Tibial artery (tissue), 4 donors: ENCODE data around the gene PLLP.

Source experiments
- DNase-seq, 2 donors: peaks; one replicate each; pipeline ENCODE4 v3.0.0-alpha.2; 2019
- H3K27ac ChIP-seq, 2 donors: fragments of 200-600 bp; sonication (generic) in 1 of 2; 1 replicate in 1 of 2; 2 replicates in 1 of 2; pipeline ENCODE4 v1.5.1; 2018 to 2019; ENCODE audit warnings: mild to moderate bottlenecking in 1 of 2
- H3K27me3 ChIP-seq, 2 donors: fragments of 200-600 bp; sonication (generic) in 1 of 2; one replicate each; pipeline versions ENCODE4 v1.5.1 to v1.6.0; 2016 to 2019
- H3K36me3 ChIP-seq, 3 donors: fragments of 200-600 bp; sonication (generic) in 2 of 3; one replicate each; pipeline ENCODE4 v1.5.1; 2016 to 2019; ENCODE audit warnings: mild to moderate bottlenecking in 2 of 3
- H3K4me1 ChIP-seq, 4 donors: fragments of 200-600 bp; sonication (generic) in 2 of 4; 1 replicate in 3 of 4; 2 replicates in 1 of 4; pipeline ENCODE4 v1.5.1; 2016 to 2019
- H3K4me3 ChIP-seq, 2 donors: fragments of 200-600 bp; sonication (generic) in 1 of 2; 1 replicate in 1 of 2; 2 replicates in 1 of 2; pipeline ENCODE4 v1.5.1; 2018 to 2019; ENCODE audit warnings: mild to moderate bottlenecking in 2 of 2
- H3K9me3 ChIP-seq, 3 donors: fragments of 200-600 bp; sonication (generic) in 1 of 3; one replicate each; pipeline ENCODE4 v1.5.1; 2016 to 2019
- intact Hi-C: fragments of 100-400 bp; cut with DNase I; formaldehyde crosslinking; loops from one replicate; pipeline ENCODE4 v1.15.0; 2023; ENCODE audit warnings: low total_unique reads
- TF ChIP-seq, protein P1 (sequence below), 2 experiments: fragments of 200-600 bp in 1 of 2; fragments of 450-650 bp in 1 of 2; IDR thresholded peaks; one replicate each; pipeline ENCODE4 v1.5.1; 2017 to 2019; ENCODE audit warnings: antibody characterized with exemption in 2 of 2, mild to moderate bottlenecking in 1 of 2, moderate library complexity in 1 of 2

Gene PLLP

DNA sequence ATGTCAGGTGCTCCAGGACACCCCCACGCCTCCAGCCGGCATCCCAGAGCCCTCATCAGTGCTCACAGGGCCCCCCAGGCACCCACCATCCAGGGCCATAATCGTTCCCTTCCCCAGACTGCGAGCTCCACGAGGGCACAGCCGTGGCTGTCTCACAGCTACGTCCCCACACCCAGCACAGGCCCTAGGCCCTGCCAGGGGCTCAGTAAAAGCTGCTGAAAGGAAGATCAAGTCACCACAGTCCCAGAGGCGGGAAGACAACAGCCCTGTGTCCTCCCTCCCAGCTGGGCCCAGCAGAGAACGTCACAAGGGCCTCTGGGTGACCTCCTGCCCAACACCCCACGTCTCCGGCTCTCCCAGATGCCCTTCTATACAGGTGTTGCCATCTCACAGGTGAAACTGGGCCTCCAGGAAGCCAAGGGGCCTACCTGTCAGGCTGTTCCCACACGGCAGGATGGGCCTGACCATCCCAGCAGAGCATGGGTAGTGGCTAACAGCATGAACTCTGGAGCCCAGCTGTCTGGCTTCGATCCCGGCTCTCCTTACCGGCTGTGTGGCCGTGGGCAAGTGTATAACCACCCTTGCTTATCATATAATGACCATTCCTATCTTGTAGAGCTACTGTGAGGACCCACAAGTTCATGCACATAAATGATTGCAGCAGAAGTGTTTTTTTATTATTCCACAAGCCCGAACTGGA is 21.5 kb downstream of the PLLP start:
- intact Hi-C loops, result no loop called here
- no peaks in the 10 kb centered on the region for H3K27me3 ChIP-seq
- TF ChIP-seq, protein P1, sequence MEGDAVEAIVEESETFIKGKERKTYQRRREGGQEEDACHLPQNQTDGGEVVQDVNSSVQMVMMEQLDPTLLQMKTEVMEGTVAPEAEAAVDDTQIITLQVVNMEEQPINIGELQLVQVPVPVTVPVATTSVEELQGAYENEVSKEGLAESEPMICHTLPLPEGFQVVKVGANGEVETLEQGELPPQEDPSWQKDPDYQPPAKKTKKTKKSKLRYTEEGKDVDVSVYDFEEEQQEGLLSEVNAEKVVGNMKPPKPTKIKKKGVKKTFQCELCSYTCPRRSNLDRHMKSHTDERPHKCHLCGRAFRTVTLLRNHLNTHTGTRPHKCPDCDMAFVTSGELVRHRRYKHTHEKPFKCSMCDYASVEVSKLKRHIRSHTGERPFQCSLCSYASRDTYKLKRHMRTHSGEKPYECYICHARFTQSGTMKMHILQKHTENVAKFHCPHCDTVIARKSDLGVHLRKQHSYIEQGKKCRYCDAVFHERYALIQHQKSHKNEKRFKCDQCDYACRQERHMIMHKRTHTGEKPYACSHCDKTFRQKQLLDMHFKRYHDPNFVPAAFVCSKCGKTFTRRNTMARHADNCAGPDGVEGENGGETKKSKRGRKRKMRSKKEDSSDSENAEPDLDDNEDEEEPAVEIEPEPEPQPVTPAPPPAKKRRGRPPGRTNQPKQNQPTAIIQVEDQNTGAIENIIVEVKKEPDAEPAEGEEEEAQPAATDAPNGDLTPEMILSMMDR (IDR thresholded peaks at IDR 0.05), result no peak
- peaks cover 0 to 3% (median 0%) of the 10 kb centered on the region in 3 donors for H3K36me3 ChIP-seq
- H3K9me3 ChIP-seq, result no peaks in the 10 kb centered on the region
- H3K27ac ChIP-seq, result no peak overlapping the region
- H3K4me1 ChIP-seq, result peaks cover 0 to 10% (median 2%) of the 10 kb centered on the region in 4 donors
- H3K4me3 ChIP-seq, result no peak overlapping the region
- peak in 1 of 2 donors; percentile 55 for DNase-seq

DNA sequence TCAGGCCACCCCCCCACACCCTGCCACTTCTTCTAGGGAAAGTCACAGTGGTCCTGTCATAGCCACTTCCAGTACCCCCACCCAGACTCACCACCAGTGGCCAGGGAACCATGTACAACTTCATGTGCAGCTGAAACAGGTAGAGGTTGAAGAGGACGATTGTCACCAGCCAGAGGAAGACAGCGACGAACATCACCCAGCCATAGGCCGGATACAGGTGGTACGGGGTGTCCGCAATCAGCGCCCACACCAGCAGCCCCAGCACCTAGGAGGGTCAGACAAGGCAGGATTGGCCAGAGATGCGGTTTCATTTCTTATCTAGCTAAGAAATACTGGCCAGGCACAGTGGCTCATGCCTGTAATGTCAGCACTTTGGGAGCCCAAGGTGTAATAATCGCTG is 22.7 kb downstream of the PLLP start:
- DNase-seq, result peak in 1 of 2 donors; percentile 51
- H3K27ac ChIP-seq, result no peak overlapping the region
- peaks cover 0 to 10% (median 2%) of the 10 kb centered on the region in 4 donors for H3K4me1 ChIP-seq
- no peaks in the 10 kb centered on the region for H3K9me3 ChIP-seq
- no peaks in the 10 kb centered on the region for H3K27me3 ChIP-seq
- intact Hi-C loops, result no loop called here
- TF ChIP-seq, protein P1 (IDR thresholded peaks at IDR 0.05), result no peak
- no peak overlapping the region for H3K4me3 ChIP-seq
- peaks cover 0 to 12% (median under 1%) of the 10 kb centered on the region in 3 donors for H3K36me3 ChIP-seq

DNA sequence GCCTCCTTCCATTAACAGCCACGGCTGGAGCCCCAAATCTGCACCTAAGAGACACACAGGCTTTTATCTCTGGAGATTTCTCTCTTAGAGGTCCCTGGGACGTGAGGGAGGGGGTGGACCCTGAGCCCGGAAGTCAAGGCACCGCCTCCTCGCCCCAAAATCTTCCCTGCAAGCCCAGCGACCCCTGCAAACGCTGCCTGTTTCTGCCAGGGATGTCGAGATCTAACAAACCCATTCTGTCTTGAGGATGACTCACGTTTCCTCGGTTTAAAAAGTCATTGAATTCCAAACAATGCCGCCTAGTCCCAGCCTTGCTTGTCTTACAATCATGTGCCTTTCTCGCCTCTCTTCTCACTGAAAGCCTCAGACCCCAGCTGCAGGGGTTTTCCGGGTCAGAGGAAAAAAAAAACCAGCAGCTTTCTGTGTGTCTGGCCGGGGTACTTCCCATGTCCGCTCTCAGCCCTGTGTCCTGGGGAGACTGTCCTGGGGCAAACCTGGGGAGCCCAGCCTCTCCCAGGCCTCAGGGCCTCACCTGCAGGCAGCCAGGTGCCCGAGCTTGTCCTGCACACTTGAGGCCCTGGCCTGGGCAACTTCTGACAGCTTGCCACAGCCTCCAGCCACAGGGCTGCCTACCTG is 24.1 kb downstream of the PLLP start:
- Histone ChIP-seq H3K9me3 (no peaks in the 10 kb centered on the region), H3K27ac (no peak overlapping the region), H3K27me3 (no peaks in the 10 kb centered on the region), H3K4me1 (peaks cover 0 to 10% (median 2%) of the 10 kb centered on the region in 4 donors), H3K4me3 (no peak overlapping the region), H3K36me3 (peaks cover 14 to 26% (median 15%) of the 10 kb centered on the region in 3 donors)
- peak in 1 of 2 donors; percentile 61 for DNase-seq
- TF ChIP-seq, protein P1 (IDR thresholded peaks at IDR 0.05), result no peak
- intact Hi-C loops, result no loop called here

DNA sequence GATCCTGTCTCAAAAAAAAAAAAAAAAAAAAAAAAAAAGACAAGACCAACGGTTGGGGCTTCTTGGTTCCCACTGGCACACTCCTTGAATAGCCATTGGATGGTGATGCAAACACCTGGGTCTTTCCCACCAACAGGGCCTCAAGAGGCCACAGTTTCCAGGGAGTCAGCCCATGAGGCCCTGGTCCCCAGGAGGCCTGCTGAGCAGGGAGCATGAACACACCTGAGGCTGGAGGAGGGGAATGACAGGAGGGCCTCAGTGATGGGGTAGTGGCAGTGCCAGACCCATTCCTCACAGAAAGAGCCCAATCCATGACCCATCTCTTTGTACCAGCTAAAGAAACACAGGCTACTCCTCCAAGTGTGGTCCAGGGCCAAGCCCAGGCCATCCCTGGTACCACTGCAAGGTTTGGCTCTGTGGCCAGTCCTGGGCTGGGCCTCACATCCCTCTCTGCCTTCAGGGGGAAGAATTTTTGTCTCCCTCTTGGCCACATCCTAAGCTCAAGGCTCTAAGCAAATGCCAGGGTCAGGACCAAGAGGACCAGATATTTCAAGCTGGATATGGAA is 25.5 kb downstream of the PLLP start:
- no peaks in the 10 kb centered on the region for H3K9me3 ChIP-seq
- peaks cover 0 to 10% (median 2%) of the 10 kb centered on the region in 4 donors for H3K4me1 ChIP-seq
- intact Hi-C loops, result no loop called here
- H3K27me3 ChIP-seq, result no peaks in the 10 kb centered on the region
- peak in 1 of 2 donors; percentile 35 for DNase-seq
- TF ChIP-seq, protein P1 (IDR thresholded peaks at IDR 0.05), result no peak
- H3K36me3 ChIP-seq, result peaks cover 21 to 41% (median 22%) of the 10 kb centered on the region in 3 donors
- no peak overlapping the region for H3K27ac ChIP-seq
- no peak overlapping the region for H3K4me3 ChIP-seq

DNA sequence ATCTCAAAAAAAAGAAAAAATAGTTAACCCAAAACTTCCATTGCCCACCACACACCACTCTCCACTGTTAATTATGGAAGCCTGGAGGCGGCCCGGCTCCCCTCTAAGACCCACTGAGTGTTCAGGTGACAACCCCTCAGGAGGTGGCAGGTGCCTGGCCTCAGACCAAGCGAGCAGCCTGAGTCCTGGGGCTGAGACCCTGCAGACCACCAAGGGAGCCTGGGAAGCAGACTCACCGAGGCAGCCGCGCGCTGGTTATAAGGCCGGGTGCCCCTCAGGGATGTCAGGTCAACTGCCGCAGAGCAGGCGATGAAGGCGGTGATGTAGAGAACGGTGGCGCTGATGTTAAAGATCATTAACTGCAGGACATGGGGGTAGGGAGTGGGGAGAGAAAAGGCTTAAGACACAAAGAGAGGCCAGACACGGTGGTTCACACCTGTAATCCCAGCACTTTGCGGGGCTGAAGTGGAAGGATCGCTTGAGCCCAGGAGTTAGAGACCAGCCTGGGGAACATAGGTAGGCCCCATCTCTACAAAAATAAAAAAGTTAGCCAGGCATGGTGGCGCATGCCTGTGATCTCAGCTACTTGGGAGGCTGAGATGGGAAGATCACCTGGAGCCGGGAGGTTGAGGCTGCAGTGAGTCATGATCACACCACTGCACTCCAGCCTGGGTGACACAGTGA is 26.1 kb downstream of the PLLP start:
- Histone ChIP-seq H3K36me3 (peaks cover 26 to 47% (median 28%) of the 10 kb centered on the region in 3 donors), H3K4me3 (no peak overlapping the region), H3K9me3 (no peaks in the 10 kb centered on the region), H3K27ac (no peak overlapping the region), H3K4me1 (peaks cover 0 to 10% (median 2%) of the 10 kb centered on the region in 4 donors), H3K27me3 (no peaks in the 10 kb centered on the region)
- TF ChIP-seq, protein P1 (IDR thresholded peaks at IDR 0.05), result no peak
- peak in 1 of 2 donors; percentile 51 for DNase-seq
- intact Hi-C loops, result no loop called here
